HepG2 (cell line): ENCODE measurements around the gene IP6K1. TPM values are rescaled to one million over a fixed set of nuclear protein-coding genes. Genes with fewer than 3 reads are reported as not detected.

Source experiments
- CBX1 ChIP-seq: IDR thresholded peaks from one replicate; pipeline ENCODE4 v1.6.1; 2016; ENCODE audit warnings: antibody characterized with exemption, low read depth
- HNRNPLL ChIP-seq: fragments of 200-400 bp; formaldehyde crosslinking; IDR thresholded peaks from 2 replicates; pipeline ENCODE4 v1.6.1; 2017; ENCODE audit warnings: mild to moderate bottlenecking, low read depth, low read length; ENCODE audit not compliant: poor library complexity, severe bottlenecking
- KIAA2018 ChIP-seq: sonication (generic); formaldehyde crosslinking; IDR thresholded peaks from 2 replicates; pipeline ENCODE4 v1.5.0; 2020; ENCODE audit warnings: mild to moderate bottlenecking, missing genetic modification reagents, borderline replicate concordance
- MXD3 ChIP-seq: IDR thresholded peaks from 2 replicates; pipeline ENCODE4 v1.6.1; 2016; ENCODE audit warnings: mild to moderate bottlenecking, missing biosample characterization, missing genetic modification reagents
- PHF21A ChIP-seq: sonication (generic); formaldehyde crosslinking; IDR thresholded peaks from 2 replicates; pipeline ENCODE4 v1.5.0; 2020; ENCODE audit warnings: mild to moderate bottlenecking, missing genetic modification reagents
- PRDM15 ChIP-seq: sonication (generic); formaldehyde crosslinking; IDR thresholded peaks from 2 replicates; pipeline ENCODE4 v1.4.0; 2020; ENCODE audit warnings: missing genetic modification reagents
- RAD21 ChIP-seq: fragments of 450-650 bp; formaldehyde crosslinking; IDR thresholded peaks from 2 replicates; pipeline ENCODE4 v1.5.0; 2020; ENCODE audit warnings: mild to moderate bottlenecking
- RBFOX2 ChIP-seq: fragments of 200-400 bp; formaldehyde crosslinking; IDR thresholded peaks from 2 replicates; pipeline ENCODE4 v1.6.1; 2017; ENCODE audit warnings: low read depth, mild to moderate bottlenecking, low read length
- TGIF2 ChIP-seq: IDR thresholded peaks from 2 replicates; pipeline ENCODE4 v1.6.1; 2016; ENCODE audit warnings: control low read depth, missing compliant biosample characterization
- ZNF431 ChIP-seq: sonication (generic); formaldehyde crosslinking; IDR thresholded peaks from 2 replicates; pipeline ENCODE4 v1.9.0; 2022; ENCODE audit warnings: missing genetic modification reagents, low read depth, mild to moderate bottlenecking, borderline replicate concordance
- ZNF501 ChIP-seq: sonication (generic); formaldehyde crosslinking; IDR thresholded peaks from 2 replicates; pipeline ENCODE4 v1.5.1; 2020; ENCODE audit warnings: mild to moderate bottlenecking, moderate library complexity, missing genetic modification reagents
- ZNF569 ChIP-seq: sonication (generic); formaldehyde crosslinking; IDR thresholded peaks from 2 replicates; pipeline ENCODE4 v1.5.0; 2020; ENCODE audit warnings: mild to moderate bottlenecking, missing genetic modification reagents, moderate library complexity, borderline replicate concordance
- polyA plus RNA-seq, 8 experiments: library from polyadenylated mRNA; depleted of rRNA in 3 of 8; stranded (reverse) in 7 of 8; unstranded in 1 of 8; fragments of >200 nt; fragmentation: Illumina TruSeq in 4 of 8; extraction: Trizol in 4 of 8; gene quantifications; 2 replicates each; pipeline versions ENCODE4 v1.2.1 to v1.2.3, GENCODE V29; 2011 to 2016; ENCODE audit warnings: low read depth in 4 of 8, missing spikeins in 1 of 8, mixed read lengths in 1 of 8; ENCODE audit not compliant: insufficient read depth in 1 of 8
- total RNA-seq, 5 experiments: library from RNA; depleted of rRNA; stranded (reverse); fragments of >200 nt; fragmentation: Illumina TruSeq; extraction: Trizol; gene quantifications; 2 replicates each; pipeline ENCODE4 v1.2.3, GENCODE V29; 2016; ENCODE audit warnings: low read depth in 1 of 5
- TF ChIP-seq, protein P1 (sequence below): sonication (generic); formaldehyde crosslinking; IDR thresholded peaks from 2 replicates; pipeline ENCODE4 v1.4.0; 2020; ENCODE audit warnings: missing genetic modification reagents, mild to moderate bottlenecking, borderline replicate concordance

Gene IP6K1
- total and polyA plus RNA-seq, 2 of the 13 experiments (the other 11 are each of a cell fraction or from before 2014, with no cell fraction given), result 17.7 to 29.7 TPM

DNA sequence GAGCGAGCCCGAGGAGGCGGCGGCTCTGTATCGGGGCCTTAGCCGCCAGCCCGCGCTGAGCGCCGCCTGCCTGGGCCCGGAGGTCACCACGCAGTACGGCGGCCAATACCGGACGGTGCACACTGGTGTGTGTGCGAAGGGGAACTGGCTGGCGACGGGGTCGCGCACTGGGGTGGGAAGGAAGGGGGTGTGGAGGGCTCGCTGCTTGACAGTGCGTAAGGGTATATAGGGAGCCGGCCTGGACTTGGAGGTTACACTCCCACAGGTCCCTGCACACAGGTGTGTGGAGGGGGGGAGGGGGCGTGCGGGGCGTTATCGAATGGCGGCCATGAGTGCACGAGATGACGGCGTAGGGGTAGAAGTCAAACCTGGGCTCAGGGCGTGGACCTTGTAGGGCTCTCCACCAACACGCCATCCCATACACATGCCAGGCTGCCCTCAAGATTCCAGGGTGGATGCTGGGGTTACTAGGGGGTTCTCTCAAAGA is 111.8 kb downstream of the IP6K1 start (continued):
- TF ChIP-seq ZNF569 (CRISPR knock-in tag) (0 out of 2 replicates have a peak, but pooled peaks have one; percentile 13), CBX1 (no peak), HNRNPLL (peak; percentile 9), ZNF431 (CRISPR knock-in tag) (peak; percentile 70; the same call in 1 of the 2 replicates), RAD21 (CRISPR knock-in tag) (peak; percentile 47; the same call in 1 of the 2 replicates), KIAA2018 (CRISPR knock-in tag) (no peak), RBFOX2 (peak; percentile 67), MXD3 (CRISPR knock-in tag) (0 out of 2 replicates have a peak, but pooled peaks have one; percentile 27), TGIF2 (CRISPR knock-in tag) (0 out of 2 replicates have a peak, but pooled peaks have one; percentile 27), PHF21A (CRISPR knock-in tag) (peak; percentile 12; the same call in 1 of the 2 replicates), PRDM15 (CRISPR knock-in tag) (no peak), ZNF501 (CRISPR knock-in tag) (0 out of 2 replicates have a peak, but pooled peaks have one; percentile 23)
- TF ChIP-seq, protein P1, sequence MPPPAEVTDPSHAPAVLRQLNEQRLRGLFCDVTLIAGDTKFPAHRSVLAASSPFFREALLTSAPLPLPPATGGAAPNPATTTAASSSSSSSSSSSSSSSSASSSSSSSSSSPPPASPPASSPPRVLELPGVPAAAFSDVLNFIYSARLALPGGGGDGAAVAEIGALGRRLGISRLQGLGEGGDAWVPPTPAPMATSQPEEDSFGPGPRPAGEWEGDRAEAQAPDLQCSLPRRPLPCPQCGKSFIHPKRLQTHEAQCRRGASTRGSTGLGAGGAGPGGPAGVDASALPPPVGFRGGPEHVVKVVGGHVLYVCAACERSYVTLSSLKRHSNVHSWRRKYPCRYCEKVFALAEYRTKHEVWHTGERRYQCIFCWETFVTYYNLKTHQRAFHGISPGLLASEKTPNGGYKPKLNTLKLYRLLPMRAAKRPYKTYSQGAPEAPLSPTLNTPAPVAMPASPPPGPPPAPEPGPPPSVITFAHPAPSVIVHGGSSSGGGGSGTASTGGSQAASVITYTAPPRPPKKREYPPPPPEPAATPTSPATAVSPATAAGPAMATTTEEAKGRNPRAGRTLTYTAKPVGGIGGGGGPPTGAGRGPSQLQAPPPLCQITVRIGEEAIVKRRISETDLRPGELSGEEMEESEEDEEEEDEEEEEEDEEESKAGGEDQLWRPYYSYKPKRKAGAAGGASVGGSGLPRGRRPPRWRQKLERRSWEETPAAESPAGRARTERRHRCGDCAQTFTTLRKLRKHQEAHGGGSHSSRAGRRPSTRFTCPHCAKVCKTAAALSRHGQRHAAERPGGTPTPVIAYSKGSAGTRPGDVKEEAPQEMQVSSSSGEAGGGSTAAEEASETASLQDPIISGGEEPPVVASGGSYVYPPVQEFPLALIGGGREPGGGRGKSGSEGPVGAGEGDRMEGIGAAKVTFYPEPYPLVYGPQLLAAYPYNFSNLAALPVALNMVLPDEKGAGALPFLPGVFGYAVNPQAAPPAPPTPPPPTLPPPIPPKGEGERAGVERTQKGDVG, result no peak; the same call in 1 of the 2 replicates
